IMR-90 (cell line): ENCODE data around the gene PHC3. TPM values are rescaled to one million over a fixed set of nuclear protein-coding genes. Genes with fewer than 3 reads are reported as not detected.

Experiments used
- ATAC-seq: fragments of 200-7000 bp; cut with Tn5 transposase; 2 replicates; pipeline ENCODE4 v1.9.1; 2020; ENCODE audit warnings: low read depth, mild to moderate bottlenecking, moderate library complexity
- BruUV-seq: library from RNA; stranded (reverse); fragments of 400-500 nt; replicated peaks from 2 replicates; lab custom pipeline; 2021; lab: Mats Ljungman, UMichigan
- CTCF ChIA-PET: fragments of 300-600 bp; formaldehyde crosslinking; extraction: SDS; loops from one replicate; lab custom pipeline; 2021; ENCODE audit warnings: antibody characterized with exemption; lab: Yijun Ruan, JAX
- POLR2A ChIA-PET: fragments of 300-600 bp; sonication (Branson Sonifier 250); formaldehyde crosslinking; loops from one replicate; lab custom pipeline; 2022; ENCODE audit warnings: antibody characterized with exemption; ENCODE audit not compliant: unreplicated experiment; lab: Charles Lee
- DNase-seq: peaks from one replicate; pipeline ENCODE4 v3.0.0; 2013
- H2AFZ ChIP-seq: replicated peaks from 2 replicates; pipeline ENCODE3; 2013; ENCODE audit warnings: low read length, mild to moderate bottlenecking; ENCODE audit not compliant: poor library complexity
- H2AK5ac ChIP-seq: 2 replicates; pipeline ENCODE4 v1.6.1; 2013; ENCODE audit warnings: low read depth, low read length, inconsistent platforms
- H2AK9ac ChIP-seq: replicated peaks from 2 replicates; pipeline ENCODE3; 2013; ENCODE audit warnings: mild to moderate bottlenecking, low read depth, low read length, moderate library complexity; ENCODE audit not compliant: poor library complexity
- H2BK120ac ChIP-seq: 2 replicates; pipeline ENCODE4 v1.6.1; 2013; ENCODE audit warnings: low read depth, low read length, inconsistent platforms
- H2BK15ac ChIP-seq: 3 replicates; pipeline ENCODE4 v1.6.1; 2013; ENCODE audit warnings: low read depth, low read length, inconsistent platforms
- H2BK20ac ChIP-seq: 2 replicates; pipeline ENCODE4 v1.6.1; 2013; ENCODE audit warnings: low read depth, mild to moderate bottlenecking, inconsistent platforms, low read length, moderate library complexity
- H2BK5ac ChIP-seq: 2 replicates; pipeline ENCODE4 v1.6.1; 2013; ENCODE audit warnings: mild to moderate bottlenecking, low read depth, low read length, inconsistent platforms; ENCODE audit not compliant: poor library complexity, severe bottlenecking
- H3K14ac ChIP-seq: replicated peaks from 2 replicates; pipeline ENCODE4 v1.6.1; 2013; ENCODE audit warnings: low read depth, low read length, inconsistent platforms
- H3K18ac ChIP-seq: 2 replicates; pipeline ENCODE4 v1.6.1; 2013; ENCODE audit warnings: low read depth, low read length, control low read depth
- H3K23ac ChIP-seq: 2 replicates; pipeline ENCODE4 v1.6.1; 2013; ENCODE audit warnings: low read depth, low read length, inconsistent platforms
- H3K27ac ChIP-seq: 2 replicates; pipeline ENCODE4 v1.5.1; 2013; ENCODE audit warnings: mild to moderate bottlenecking, control low read depth, low read length; ENCODE audit not compliant: insufficient read depth
- H3K27me3 ChIP-seq: 2 replicates; pipeline ENCODE4 v1.6.1; 2013; ENCODE audit warnings: low read length; ENCODE audit not compliant: control insufficient read depth, insufficient read depth
- H3K36me3 ChIP-seq: 2 replicates; pipeline ENCODE4 v1.6.1; 2013; ENCODE audit warnings: low read length, mixed read lengths; ENCODE audit not compliant: control insufficient read depth, insufficient read depth
- H3K4ac ChIP-seq: 2 replicates; pipeline ENCODE4 v1.6.1; 2013; ENCODE audit warnings: low read depth, low read length, inconsistent platforms
- H3K4me1 ChIP-seq: 2 replicates; pipeline ENCODE4 v1.6.1; 2013; ENCODE audit warnings: low read length, mixed read lengths; ENCODE audit not compliant: control insufficient read depth, insufficient read depth
- H3K4me2 ChIP-seq: 2 replicates; pipeline ENCODE4 v1.6.1; 2013; ENCODE audit warnings: low read depth, mild to moderate bottlenecking, control low read depth, low read length, moderate library complexity
- H3K4me3 ChIP-seq: 2 replicates; pipeline ENCODE4 v1.5.1; 2013; ENCODE audit warnings: low read depth, mild to moderate bottlenecking, control low read depth, low read length, moderate library complexity; ENCODE audit not compliant: insufficient read depth
- H3K56ac ChIP-seq: 2 replicates; pipeline ENCODE4 v1.6.1; 2013; ENCODE audit warnings: low read length, inconsistent platforms; ENCODE audit not compliant: insufficient read depth; ENCODE audit errors: extremely low read depth
- H3K79me1 ChIP-seq, 2 experiments: 2 replicates each; pipeline ENCODE4 v1.6.1; 2013; ENCODE audit warnings: low read length in 2 of 2, inconsistent platforms in 1 of 2, low read depth in 1 of 2
- H3K9ac ChIP-seq: 2 replicates; pipeline ENCODE4 v1.6.1; 2013; ENCODE audit warnings: low read depth, low read length, control low read depth
- H3K9me1 ChIP-seq: 2 replicates; pipeline ENCODE4 v1.6.1; 2013; ENCODE audit warnings: low read length, inconsistent platforms; ENCODE audit not compliant: insufficient read depth
- H3K9me3 ChIP-seq: 2 replicates; pipeline ENCODE4 v1.6.1; 2013; ENCODE audit warnings: low read length; ENCODE audit not compliant: control insufficient read depth, insufficient read depth
- H4K20me1 ChIP-seq: 2 replicates; pipeline ENCODE4 v1.6.1; 2013; ENCODE audit warnings: low read length, inconsistent platforms; ENCODE audit not compliant: insufficient read depth
- H4K5ac ChIP-seq: 2 replicates; pipeline ENCODE4 v1.6.1; 2013; ENCODE audit warnings: mild to moderate bottlenecking, low read depth, low read length, control low read depth
- H4K8ac ChIP-seq, 2 experiments: 2 replicates each; pipeline ENCODE4 v1.6.1; 2013; ENCODE audit warnings: low read depth in 2 of 2, low read length in 2 of 2, control low read depth in 1 of 2, inconsistent platforms in 1 of 2
- H4K91ac ChIP-seq: 2 replicates; pipeline ENCODE4 v1.6.1; 2013; ENCODE audit warnings: low read depth, low read length, inconsistent platforms; ENCODE audit not compliant: insufficient read depth
- CEBPB ChIP-seq: IDR thresholded peaks from 2 replicates; pipeline ENCODE4 v1.6.1; 2012; ENCODE audit warnings: low read depth, low read length, improper control_type of control experiment
- CTCF ChIP-seq: conservative IDR thresholded peaks from 2 replicates; pipeline ENCODE4 v1.5.1; 2012; ENCODE audit warnings: mild to moderate bottlenecking, low read depth, low read length, improper control_type of control experiment
- MAZ ChIP-seq: IDR thresholded peaks from 2 replicates; pipeline ENCODE4 v1.6.1; 2012; ENCODE audit warnings: low read depth, mild to moderate bottlenecking, low read length, improper control_type of control experiment, moderate library complexity, borderline replicate concordance
- POLR2A ChIP-seq: IDR thresholded peaks from 2 replicates; pipeline ENCODE4 v1.6.1; 2012; ENCODE audit warnings: mild to moderate bottlenecking, low read depth, low read length
- RAD21 ChIP-seq: IDR thresholded peaks from 2 replicates; pipeline ENCODE4 v1.6.1; 2012; ENCODE audit warnings: low read length, improper control_type of control experiment
- RCOR1 ChIP-seq: IDR thresholded peaks from 2 replicates; pipeline ENCODE4 v1.6.1; 2012; ENCODE audit warnings: mild to moderate bottlenecking, low read length, improper control_type of control experiment; ENCODE audit not compliant: insufficient replicate concordance
- RFX5 ChIP-seq: IDR thresholded peaks from 2 replicates; pipeline ENCODE4 v1.8.0; 2012; ENCODE audit warnings: low read depth, mild to moderate bottlenecking, low read length, moderate library complexity
- USF2 ChIP-seq: fragments of 150-350 bp; IDR thresholded peaks from 2 replicates; pipeline ENCODE4 v1.6.1; 2017; ENCODE audit warnings: mild to moderate bottlenecking, antibody characterized with exemption, low read length, low read depth
- WGBS, 2 experiments: methylation state at CpG; one replicate each; pipeline versions ENCODE4 v1.1.5 to v1.1.7; 2013; ENCODE audit warnings: missing lambda C conversion rate in 2 of 2; ENCODE audit not compliant: insufficient read length in 1 of 2; ENCODE audit errors: extremely low coverage in 2 of 2; 5-methylcytosine and 5-hydroxymethylcytosine counted together
- dilution Hi-C: fragments of 300-500 bp; cut with HindIII; formaldehyde crosslinking; loops from one replicate; pipeline ENCODE4 v1.14.3; 2018; ENCODE audit warnings: low sequenced_read_pairs; ENCODE audit not compliant: unreplicated experiment
- in situ Hi-C: fragments of 300-500 bp; cut with MboI; formaldehyde crosslinking; loops from 3 replicates; pipeline ENCODE4 v1.14.3; 2019; ENCODE audit warnings: low sequenced_read_pairs, inconsistent platforms, mixed read lengths
- intact Hi-C: fragments of 100-400 bp; cut with micrococcal nuclease; formaldehyde crosslinking; loops from 2 replicates; pipeline ENCODE4 v1.10.0; 2022
- polyA plus RNA-seq, 3 experiments: library from polyadenylated mRNA; depleted of rRNA; stranded (reverse); fragments of >200 nt; gene quantifications; 2 replicates each; pipeline ENCODE4 v1.2.3, GENCODE V29; 2012; ENCODE audit warnings: low replicate concordance in 1 of 3
- total RNA-seq: library from RNA; depleted of rRNA; stranded (reverse); fragments of >200 nt; gene quantifications from 2 replicates; pipeline ENCODE4 v1.2.3, GENCODE V29; 2012

PHC3 gene
- total and polyA plus RNA-seq, 2 of the 4 experiments (the other 2 are of a cell fraction) = 18.3 to 26.3 TPM

- Histone ChIP-seq H3K4me2 (no peak overlapping the region), H4K91ac (no peak overlapping the region), H2BK5ac (no peak overlapping the region), H3K36me3 (no peaks in the 10 kb centered on the region), H3K4me3 (no peak overlapping the region), H4K20me1 (no peaks in the 10 kb centered on the region), H3K23ac (no peak overlapping the region), H3K14ac (no peak overlapping the region), H3K56ac (no peak overlapping the region), H3K18ac (no peak overlapping the region), H2AFZ (no peak overlapping the region), H3K27me3 (no peaks in the 10 kb centered on the region), H4K5ac (no peak overlapping the region), H3K4me1 (no peaks in the 10 kb centered on the region), H3K9me3 (no peaks in the 10 kb centered on the region), H2AK5ac (no peak overlapping the region), H4K8ac (no peak overlapping the region), H3K9me1 (no peaks in the 10 kb centered on the region), H2AK9ac (no peak overlapping the region), H3K79me1 (no peaks in the 10 kb centered on the region), H3K9ac (no peak overlapping the region), H2BK20ac (no peak overlapping the region), H2BK15ac (no peak overlapping the region), H2BK120ac (no peak overlapping the region), H3K27ac (no peak overlapping the region), H3K4ac (no peak overlapping the region)
- CTCF ChIA-PET = no interaction called here
- POLR2A ChIA-PET = no interaction called here
- ATAC-seq (no peak), DNase-seq (no peak)
- dilution Hi-C loops = no loop called here
- no peak for TF ChIP-seq CEBPB
- TF ChIP-seq RCOR1 = no peak
- TF ChIP-seq RAD21 = no peak
- no peak for TF ChIP-seq MAZ
- TF ChIP-seq CTCF = no peak
- no peak for TF ChIP-seq USF2
- no peak for TF ChIP-seq POLR2A
- no peak for TF ChIP-seq RFX5
- in situ Hi-C loops = loop anchor here (10.0 kb wide), 1 partner anchor 192 kb away; the partner anchor contains the start of gene LRRC31
- no TSS peak for BruUV-seq
- WGBS, 2 experiments = no CpG with 5 or more reads among the region's 3 CpGs
- intact Hi-C loops = no loop called here
These were observed 124.7 kb downstream of the PHC3 start for GRCh38 chr3:170056710-170057454.
